ENCODE measurements around the gene IFNE. TPM values are rescaled to one million over a fixed set of nuclear protein-coding genes. Genes with fewer than 3 reads are reported as not detected.

IFNE gene
- total RNA-seq, 1 experiment from 2014 or later, result 0.33 TPM

DNA sequence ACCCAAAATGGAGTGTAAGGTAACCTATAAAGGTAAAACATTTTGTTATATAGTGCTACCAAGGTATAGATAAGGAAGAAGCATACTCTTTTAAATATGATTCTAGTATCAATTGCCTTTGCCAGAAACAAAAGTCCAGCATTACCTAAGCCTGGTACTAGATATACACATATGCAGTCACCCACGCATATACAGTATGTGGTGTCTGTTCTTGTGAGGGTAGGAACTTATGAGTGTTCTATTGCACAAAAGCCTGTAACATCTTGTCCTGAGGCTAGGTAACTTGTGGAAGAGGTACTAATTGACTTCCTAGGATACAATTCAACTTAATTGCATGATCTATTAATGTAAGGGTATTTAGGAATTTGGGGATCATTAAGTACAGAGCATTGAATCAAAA is 31.3 kb upstream of the IFNE start:
- no peak for ATAC-seq
- peaks cover 40% of the 10 kb centered on the region for H4K20me1 ChIP-seq (ENCODE audit: low read length)
- H3K27ac ChIP-seq (ENCODE audit: low read length), result no peak overlapping the region
- H3K9ac ChIP-seq (ENCODE audit: low read length), result no peak overlapping the region
- ChIA-PET POLR2A (ENCODE audit: unreplicated experiment) (no interaction called here), CTCF (no interaction called here)
- no TSS peak for BruUV-seq (replicated peaks)
- TF ChIP-seq EZH2 (IDR thresholded peaks at IDR 0.05; ENCODE audit: low read length, unreplicated experiment), result no peak
- TF ChIP-seq, protein P1, sequence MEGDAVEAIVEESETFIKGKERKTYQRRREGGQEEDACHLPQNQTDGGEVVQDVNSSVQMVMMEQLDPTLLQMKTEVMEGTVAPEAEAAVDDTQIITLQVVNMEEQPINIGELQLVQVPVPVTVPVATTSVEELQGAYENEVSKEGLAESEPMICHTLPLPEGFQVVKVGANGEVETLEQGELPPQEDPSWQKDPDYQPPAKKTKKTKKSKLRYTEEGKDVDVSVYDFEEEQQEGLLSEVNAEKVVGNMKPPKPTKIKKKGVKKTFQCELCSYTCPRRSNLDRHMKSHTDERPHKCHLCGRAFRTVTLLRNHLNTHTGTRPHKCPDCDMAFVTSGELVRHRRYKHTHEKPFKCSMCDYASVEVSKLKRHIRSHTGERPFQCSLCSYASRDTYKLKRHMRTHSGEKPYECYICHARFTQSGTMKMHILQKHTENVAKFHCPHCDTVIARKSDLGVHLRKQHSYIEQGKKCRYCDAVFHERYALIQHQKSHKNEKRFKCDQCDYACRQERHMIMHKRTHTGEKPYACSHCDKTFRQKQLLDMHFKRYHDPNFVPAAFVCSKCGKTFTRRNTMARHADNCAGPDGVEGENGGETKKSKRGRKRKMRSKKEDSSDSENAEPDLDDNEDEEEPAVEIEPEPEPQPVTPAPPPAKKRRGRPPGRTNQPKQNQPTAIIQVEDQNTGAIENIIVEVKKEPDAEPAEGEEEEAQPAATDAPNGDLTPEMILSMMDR (conservative IDR thresholded peaks at IDR 0.05; ENCODE audit: low read depth, low read length), result no peak
- no peak for TF ChIP-seq EZH2phosphoT487 (IDR thresholded peaks at IDR 0.05; ENCODE audit: borderline replicate concordance, low read length)
- peaks cover 3% of the 10 kb centered on the region for H3F3A ChIP-seq (ENCODE audit: low read length, unreplicated experiment)
- H3K9me2 ChIP-seq (replicated peaks; ENCODE audit: low read length), result no peaks in the 10 kb centered on the region
- peaks cover 34% of the 10 kb centered on the region for H3K36me3 ChIP-seq (ENCODE audit: low read depth, low read length)
- peaks cover 85% of the 10 kb centered on the region for H3K79me2 ChIP-seq (ENCODE audit: low read length)
- intact Hi-C loops (cut with micrococcal nuclease), result no loop called here
- no peak for DNase-seq
- no peak overlapping the region for H3K4me3 ChIP-seq (ENCODE audit: low read length)
- no peak overlapping the region for H2AFZ ChIP-seq (ENCODE audit: low read length)
- H3K4me2 ChIP-seq (ENCODE audit: low read length), result no peak overlapping the region
- peaks cover 14% of the 10 kb centered on the region for H3K4me1 ChIP-seq (ENCODE audit: insufficient read depth, low read length)
- no peaks in the 10 kb centered on the region for H3K9me3 ChIP-seq (ENCODE audit: low read length)
- no peaks in the 10 kb centered on the region for H3K27me3 ChIP-seq (ENCODE audit: low read length)

DNA sequence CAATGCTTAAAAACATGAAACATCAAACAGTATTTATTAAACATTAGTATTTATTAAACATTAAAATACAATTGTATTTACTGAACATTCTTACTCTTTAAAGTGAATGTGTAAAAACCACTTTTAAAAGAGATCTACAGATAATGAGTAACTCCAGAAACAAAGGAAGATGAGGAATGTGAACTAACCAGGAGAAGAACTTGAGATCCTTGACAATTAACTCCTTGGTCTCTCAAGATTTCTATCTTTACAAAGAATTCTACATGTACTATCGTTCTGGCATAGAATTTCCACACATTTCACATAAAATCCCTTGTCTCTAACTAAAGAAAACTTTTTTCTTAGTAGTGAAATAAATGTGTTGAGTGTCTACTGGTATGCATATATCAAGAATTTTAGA is 28.7 kb upstream of the IFNE start:
- Histone ChIP-seq H2AFZ (ENCODE audit: low read length) (no peak overlapping the region), H3K4me1 (ENCODE audit: insufficient read depth, low read length) (peaks cover 28% of the 10 kb centered on the region), H3K9me3 (ENCODE audit: low read length) (no peaks in the 10 kb centered on the region), H3K79me2 (ENCODE audit: low read length) (peaks cover 59% of the 10 kb centered on the region), H4K20me1 (ENCODE audit: low read length) (peaks cover 25% of the 10 kb centered on the region; the same call in 1 of the 2 replicates), H3K4me2 (ENCODE audit: low read length) (no peak overlapping the region), H3K27ac (ENCODE audit: low read length) (no peak overlapping the region), H3K4me3 (ENCODE audit: low read length) (no peak overlapping the region), H3K9me2 (replicated peaks; ENCODE audit: low read length) (no peaks in the 10 kb centered on the region), H3F3A (ENCODE audit: low read length, unreplicated experiment) (peaks cover 6% of the 10 kb centered on the region), H3K27me3 (ENCODE audit: low read length) (no peaks in the 10 kb centered on the region), H3K36me3 (ENCODE audit: low read depth, low read length) (peaks cover 27% of the 10 kb centered on the region), H3K9ac (ENCODE audit: low read length) (no peak overlapping the region)
- ChIA-PET CTCF (no interaction called here), POLR2A (ENCODE audit: unreplicated experiment) (no interaction called here)
- BruUV-seq (replicated peaks), result no TSS peak
- intact Hi-C loops (cut with micrococcal nuclease), result no loop called here
- no peak for ATAC-seq
- no peak for DNase-seq
- no peak for TF ChIP-seq EZH2phosphoT487 (IDR thresholded peaks at IDR 0.05; ENCODE audit: borderline replicate concordance, low read length)
- TF ChIP-seq, protein P1 (conservative IDR thresholded peaks at IDR 0.05; ENCODE audit: low read depth, low read length), result no peak
- no peak for TF ChIP-seq EZH2 (IDR thresholded peaks at IDR 0.05; ENCODE audit: low read length, unreplicated experiment)

DNA sequence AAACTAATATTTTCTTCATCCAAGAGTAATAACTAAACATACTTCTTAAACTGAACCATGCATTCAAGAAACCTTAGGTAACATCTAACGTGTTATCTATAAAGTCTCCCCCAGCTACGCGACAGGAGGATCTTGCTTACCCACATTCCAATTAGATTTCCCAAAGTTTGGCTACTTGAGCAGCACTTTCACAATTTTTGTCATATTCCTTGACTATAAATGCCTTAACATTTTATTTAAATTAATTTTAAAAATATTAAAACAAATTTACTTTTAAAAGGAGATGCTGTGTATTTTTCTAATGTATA is 25.3 kb upstream of the IFNE start:
- Histone ChIP-seq H2AFZ (ENCODE audit: low read length) (no peak overlapping the region), H3K4me1 (ENCODE audit: insufficient read depth, low read length) (peaks cover 28% of the 10 kb centered on the region), H3K9me3 (ENCODE audit: low read length) (no peaks in the 10 kb centered on the region), H3K27me3 (ENCODE audit: low read length) (no peaks in the 10 kb centered on the region), H3K27ac (ENCODE audit: low read length) (no peak overlapping the region), H3K79me2 (ENCODE audit: low read length) (peaks cover 27% of the 10 kb centered on the region), H3K4me2 (ENCODE audit: low read length) (peak overlapping the region; percentile 21; the same call in 1 of the 2 replicates), H4K20me1 (ENCODE audit: low read length) (peaks cover 14% of the 10 kb centered on the region; the same call in 1 of the 2 replicates), H3K4me3 (ENCODE audit: low read length) (no peak overlapping the region), H3K9me2 (replicated peaks; ENCODE audit: low read length) (no peaks in the 10 kb centered on the region), H3K36me3 (ENCODE audit: low read depth, low read length) (peaks cover 16% of the 10 kb centered on the region), H3F3A (ENCODE audit: low read length, unreplicated experiment) (peaks cover 6% of the 10 kb centered on the region), H3K9ac (ENCODE audit: low read length) (no peak overlapping the region)
- CTCF ChIA-PET, result no interaction called here
- ATAC-seq (no peak), DNase-seq (no peak)
- intact Hi-C loops (cut with micrococcal nuclease), result no loop called here
- POLR2A ChIA-PET (ENCODE audit: unreplicated experiment), result no interaction called here
- BruUV-seq (replicated peaks), result no TSS peak
- TF ChIP-seq EZH2 (IDR thresholded peaks at IDR 0.05; ENCODE audit: low read length, unreplicated experiment) (no peak), EZH2phosphoT487 (IDR thresholded peaks at IDR 0.05; ENCODE audit: borderline replicate concordance, low read length) (no peak)
- TF ChIP-seq, protein P1 (conservative IDR thresholded peaks at IDR 0.05; ENCODE audit: low read depth, low read length), result no peak

All from PC-3 (cell line).